GM18873 (cell line): ENCODE data around the gene TCIRG1.

ENCODE experiments used
- ATAC-seq: cut with Tn5 transposase; IDR thresholded peaks from one replicate; pipeline ENCODE4 v1.9.1; 2021; ENCODE audit warnings: mild to moderate bottlenecking, moderate library complexity, moderate number of reproducible peaks; ENCODE audit not compliant: unreplicated experiment, low FRiP score

TCIRG1 gene

GRCh38 chr11:68036141-68036716 is 2.6 kb upstream of the TCIRG1 start:
- ATAC-seq = no peak

- no peak for ATAC-seq
These were observed 2.0 kb upstream of the TCIRG1 start for GRCh38 chr11:68036717-68037239.

GRCh38 chr11:68037411-68038225 is 1.2 kb upstream of the TCIRG1 start:
- no peak for ATAC-seq

GRCh38 chr11:68038226-68038717 is 553 bp upstream of the TCIRG1 start:
- ATAC-seq = no peak

GRCh38 chr11:68039526-68040086 is 781 bp downstream of the TCIRG1 start:
- no peak for ATAC-seq

GRCh38 chr11:68040101-68040956 is 1.5 kb downstream of the TCIRG1 start:
- no peak for ATAC-seq

GRCh38 chr11:68040957-68041591 is 2.2 kb downstream of the TCIRG1 start:
- ATAC-seq = no peak

GRCh38 chr11:68041617-68042218 is 2.9 kb downstream of the TCIRG1 start:
- ATAC-seq = no peak

- no peak for ATAC-seq
These were observed 3.6 kb downstream of the TCIRG1 start for GRCh38 chr11:68042219-68043028.

GRCh38 chr11:68043029-68043348 is 4.2 kb downstream of the TCIRG1 start:
- ATAC-seq = no peak

- ATAC-seq = no peak
These were observed 4.7 kb downstream of the TCIRG1 start for GRCh38 chr11:68043349-68044144.

GRCh38 chr11:68044145-68044813 is 5.5 kb downstream of the TCIRG1 start:
- no peak for ATAC-seq

GRCh38 chr11:68044898-68045351 is 6.1 kb downstream of the TCIRG1 start:
- no peak for ATAC-seq

GRCh38 chr11:68047437-68048290 is 8.8 kb downstream of the TCIRG1 start:
- no peak for ATAC-seq

GRCh38 chr11:68048681-68049508 is 10.1 kb downstream of the TCIRG1 start:
- no peak for ATAC-seq
